Esophagus squamous epithelium (tissue), 4 donors: ENCODE results near the gene PPY.

Experiments
- POLR2A ChIP-seq, 4 donors: fragments of 450-650 bp; IDR thresholded peaks; one replicate each; pipeline ENCODE4 v1.6.1; 2017; ENCODE audit warnings: antibody characterized with exemption in 4 of 4, mild to moderate bottlenecking in 4 of 4, moderate library complexity in 3 of 4
- TF ChIP-seq, protein P1 (sequence below), 6 experiments: fragments of 450-650 bp in 4 of 6; fragments of 200-600 bp in 2 of 6; sonication (generic) in 2 of 6; IDR thresholded peaks; one replicate each; pipeline ENCODE4 v1.5.1; 2016 to 2019; ENCODE audit warnings: antibody characterized with exemption in 6 of 6, mild to moderate bottlenecking in 4 of 6, moderate library complexity in 4 of 6

DNA sequence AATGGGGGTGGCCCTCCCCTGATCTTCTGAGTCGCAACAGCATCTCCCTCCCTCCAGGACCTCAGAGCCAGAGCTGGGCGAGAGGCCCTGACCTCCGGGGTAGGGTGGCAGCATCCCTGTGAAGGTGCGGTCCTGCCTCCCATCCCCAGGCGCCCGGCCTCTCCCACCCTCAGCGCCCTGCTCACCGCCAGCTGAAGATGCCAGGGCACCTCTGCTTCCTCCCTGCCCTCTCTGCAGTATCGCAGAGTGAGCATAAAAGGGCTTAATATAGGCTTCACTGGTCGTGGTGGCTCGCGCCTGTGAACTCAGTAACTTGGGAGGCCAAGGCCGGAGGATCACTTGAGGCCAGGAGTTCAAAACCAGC lies 24.3 kb downstream of the PPY start:
- TF ChIP-seq, protein P1, sequence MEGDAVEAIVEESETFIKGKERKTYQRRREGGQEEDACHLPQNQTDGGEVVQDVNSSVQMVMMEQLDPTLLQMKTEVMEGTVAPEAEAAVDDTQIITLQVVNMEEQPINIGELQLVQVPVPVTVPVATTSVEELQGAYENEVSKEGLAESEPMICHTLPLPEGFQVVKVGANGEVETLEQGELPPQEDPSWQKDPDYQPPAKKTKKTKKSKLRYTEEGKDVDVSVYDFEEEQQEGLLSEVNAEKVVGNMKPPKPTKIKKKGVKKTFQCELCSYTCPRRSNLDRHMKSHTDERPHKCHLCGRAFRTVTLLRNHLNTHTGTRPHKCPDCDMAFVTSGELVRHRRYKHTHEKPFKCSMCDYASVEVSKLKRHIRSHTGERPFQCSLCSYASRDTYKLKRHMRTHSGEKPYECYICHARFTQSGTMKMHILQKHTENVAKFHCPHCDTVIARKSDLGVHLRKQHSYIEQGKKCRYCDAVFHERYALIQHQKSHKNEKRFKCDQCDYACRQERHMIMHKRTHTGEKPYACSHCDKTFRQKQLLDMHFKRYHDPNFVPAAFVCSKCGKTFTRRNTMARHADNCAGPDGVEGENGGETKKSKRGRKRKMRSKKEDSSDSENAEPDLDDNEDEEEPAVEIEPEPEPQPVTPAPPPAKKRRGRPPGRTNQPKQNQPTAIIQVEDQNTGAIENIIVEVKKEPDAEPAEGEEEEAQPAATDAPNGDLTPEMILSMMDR (IDR thresholded peaks at IDR 0.05): no peak
- no peak for TF ChIP-seq POLR2A (IDR thresholded peaks at IDR 0.05)
